Cardiac fibroblast (primary cell): ENCODE results near the gene ELMO1.

ENCODE experiments used
- DNase-seq, 2 donors: peaks; one replicate each; pipeline versions ENCODE4 v3.0.0 to v3.0.0-alpha.2; 2010; ENCODE audit warnings: low read depth in 2 of 2
- H3K4me3 ChIP-seq, 2 donors: replicated peaks in 1 of 2; 1 replicate in 1 of 2; 2 replicates in 1 of 2; pipeline ENCODE4 v1.5.1; 2011; ENCODE audit warnings: low read depth in 2 of 2, low read length in 2 of 2, mild to moderate bottlenecking in 2 of 2, moderate library complexity in 1 of 2
- CTCF ChIP-seq: IDR thresholded peaks from one replicate; pipeline ENCODE4 v1.5.1; 2011; ENCODE audit warnings: low read depth, mild to moderate bottlenecking, low read length, inconsistent platforms

Gene ELMO1

GRCh38 chr7:36868727-36869411 lies 579.8 kb downstream of the ELMO1 start:
- DNase-seq = no peak
- no peak overlapping the region for H3K4me3 ChIP-seq
- TF ChIP-seq CTCF = no peak

- no peak for TF ChIP-seq CTCF
- no peak for DNase-seq
- H3K4me3 ChIP-seq = no peak overlapping the region
Measured at GRCh38 chr7:36865019-36865418, 583.6 kb downstream of the ELMO1 start.

GRCh38 chr7:36863901-36864701 lies 584.6 kb downstream of the ELMO1 start:
- TF ChIP-seq CTCF = no peak
- no peak overlapping the region for H3K4me3 ChIP-seq
- no peak for DNase-seq

- no peak overlapping the region for H3K4me3 ChIP-seq
- DNase-seq = no peak
- TF ChIP-seq CTCF = no peak
Measured at GRCh38 chr7:36862771-36863261, 585.8 kb downstream of the ELMO1 start.

GRCh38 chr7:36861656-36862055 lies 587.0 kb downstream of the ELMO1 start:
- TF ChIP-seq CTCF = no peak
- DNase-seq = no peak
- no peak overlapping the region for H3K4me3 ChIP-seq

- no peak overlapping the region for H3K4me3 ChIP-seq
- no peak for DNase-seq
- TF ChIP-seq CTCF = no peak
Measured at GRCh38 chr7:36860681-36861080, 588.0 kb downstream of the ELMO1 start.
